K562 (cell line): ENCODE data around the gene MVP. TPM values are rescaled to one million over a fixed set of nuclear protein-coding genes. Genes with fewer than 3 reads are reported as not detected.

Source experiments
- ATAC-seq: fragments of 200-7000 bp; cut with Tn5 transposase; 3 replicates; pipeline ENCODE4 v1.9.1; 2020; ENCODE audit warnings: moderate library complexity
- BruUV-seq: library from RNA; stranded (reverse); fragments of 400-500 nt; replicated peaks from 2 replicates; lab custom pipeline; 2021; lab: Mats Ljungman, UMichigan
- CTCF ChIA-PET: fragments of 300-600 bp; formaldehyde crosslinking; extraction: SDS; loops from one replicate; lab custom pipeline; 2021; ENCODE audit warnings: low intra/inter-chr PET ratio; lab: Yijun Ruan, JAX
- POLR2A ChIA-PET: fragments of 300-600, 350-650 bp; sonication (Branson Sonifier 250); formaldehyde crosslinking; extraction: SDS; loops from one replicate; lab custom pipeline; 2021; ENCODE audit warnings: antibody characterized with exemption, inconsistent platforms; lab: Yijun Ruan, JAX
- DNase-seq, 4 experiments: peaks; one replicate each; pipeline versions ENCODE4 v3.0.0 to v3.0.0-alpha.2; 2011 to 2018; ENCODE audit warnings: low spot score in 3 of 4, mixed read lengths in 3 of 4; ENCODE audit errors: extremely low read depth in 1 of 4
- FAIRE-seq: peaks from 2 replicates; lab custom pipeline; 2011; peaks lifted over from hg19 to GRCh38; lab: Jason Lieb, UNC
- H2AFZ ChIP-seq: 2 replicates; pipeline ENCODE4 v1.6.0; 2011; ENCODE audit warnings: low read depth, low read length, control low read depth, inconsistent platforms
- H3K27ac ChIP-seq: fragments of 200-600 bp; 3 replicates; pipeline ENCODE4 v1.8.0; 2011; ENCODE audit warnings: low read depth, mild to moderate bottlenecking, control low read depth, inconsistent platforms, low read length, moderate library complexity, mixed read lengths; ENCODE audit errors: extremely low read depth
- H3K27me3 ChIP-seq, 2 experiments: fragments of 300-600 bp in 1 of 2; 2 replicates in 1 of 2; 3 replicates in 1 of 2; pipeline versions ENCODE4 v1.6.0 to v1.8.0; 2011; ENCODE audit warnings: inconsistent platforms in 2 of 2, low read length in 2 of 2, mild to moderate bottlenecking in 1 of 2, mixed read lengths in 1 of 2, moderate library complexity in 1 of 2; ENCODE audit not compliant: control insufficient read depth in 2 of 2, insufficient read depth in 2 of 2
- H3K36me3 ChIP-seq: fragments of 300-600 bp; 3 replicates; pipeline ENCODE4 v1.8.0; 2011; ENCODE audit warnings: mild to moderate bottlenecking, low read length, inconsistent platforms; ENCODE audit not compliant: control insufficient read depth, insufficient read depth
- H3K4me1 ChIP-seq, 2 experiments: fragments of 200-600 bp in 1 of 2; replicated peaks in 1 of 2; 2 replicates in 1 of 2; 3 replicates in 1 of 2; pipeline versions ENCODE4 v1.5.1 to v1.8.0; 2011; ENCODE audit warnings: inconsistent platforms in 2 of 2, low read length in 2 of 2, mild to moderate bottlenecking in 1 of 2, mixed read lengths in 1 of 2, moderate library complexity in 1 of 2; ENCODE audit not compliant: control insufficient read depth in 2 of 2, insufficient read depth in 2 of 2
- H3K4me2 ChIP-seq: 2 replicates; pipeline ENCODE4 v1.6.1; 2011; ENCODE audit warnings: low read length, control low read depth, inconsistent platforms, mixed read lengths; ENCODE audit not compliant: insufficient read depth
- H3K4me3 ChIP-seq: fragments of 200-600 bp; sonication (generic), shearing (Covaris generic); 2 replicates; pipeline ENCODE4 v1.5.1; 2016; ENCODE audit warnings: control low read depth, inconsistent platforms
- H3K79me2 ChIP-seq: fragments of 200-600 bp; 3 replicates; pipeline ENCODE4 v1.8.0; 2011; ENCODE audit warnings: low read length, inconsistent platforms; ENCODE audit not compliant: control insufficient read depth, insufficient read depth
- H3K9ac ChIP-seq, 2 experiments: 2 replicates each; pipeline versions ENCODE4 v1.6.0 to v1.6.1; 2011; ENCODE audit warnings: low read depth in 2 of 2, low read length in 2 of 2, control low read depth in 1 of 2, inconsistent platforms in 1 of 2, mild to moderate bottlenecking in 1 of 2, mixed read lengths in 1 of 2; ENCODE audit not compliant: insufficient read depth in 1 of 2
- H3K9me1 ChIP-seq: one replicate; pipeline ENCODE4 v1.6.0; 2011; ENCODE audit warnings: inconsistent platforms, mild to moderate bottlenecking, low read length, moderate library complexity; ENCODE audit not compliant: control insufficient read depth, insufficient read depth
- H3K9me3 ChIP-seq: replicated peaks from 2 replicates; pipeline ENCODE4 v1.5.1; 2011; ENCODE audit warnings: low read depth, low read length, inconsistent platforms; ENCODE audit not compliant: control insufficient read depth, insufficient read depth
- H4K20me1 ChIP-seq: replicated peaks from 2 replicates; pipeline ENCODE4 v1.6.1; 2011; ENCODE audit warnings: low read length, inconsistent platforms, mixed read lengths; ENCODE audit not compliant: control insufficient read depth, insufficient read depth
- BRCA1 ChIP-seq, 2 experiments: fragments of 450-650 bp in 1 of 2; sonication (generic) in 1 of 2; formaldehyde crosslinking in 1 of 2; IDR thresholded peaks; 2 replicates each; pipeline versions ENCODE4 v1.5.0 to v1.6.1; 2017 to 2020; ENCODE audit warnings: mild to moderate bottlenecking in 1 of 2, missing genetic modification reagents in 1 of 2
- CSDE1 ChIP-seq, 2 experiments: fragments of 450-650 bp; IDR thresholded peaks; 2 replicates each; pipeline ENCODE4 v1.6.1; 2016; ENCODE audit warnings: mild to moderate bottlenecking in 1 of 2
- KAT7 ChIP-seq: sonication (generic); formaldehyde crosslinking; IDR thresholded peaks from 2 replicates; pipeline ENCODE4 v1.8.0; 2022; ENCODE audit warnings: missing genetic modification reagents, mild to moderate bottlenecking, borderline replicate concordance
- RBM25 ChIP-seq: fragments of 200-400 bp; formaldehyde crosslinking; IDR thresholded peaks from 2 replicates; pipeline ENCODE4 v1.6.1; 2018; ENCODE audit warnings: low read length, low read depth, moderate library complexity; ENCODE audit not compliant: severe bottlenecking
- SAP30 ChIP-seq: fragments of 200-600 bp; sonication (generic); IDR thresholded peaks from 2 replicates; pipeline ENCODE4 v1.6.1; 2012; ENCODE audit warnings: borderline replicate concordance, low read depth, mild to moderate bottlenecking, moderate library complexity, low read length, control low read depth, inconsistent platforms; ENCODE audit not compliant: insufficient read depth, poor library complexity, severe bottlenecking
- WGBS: fragments of 100-300 bp; shearing (Covaris generic); methylation state at CpG from one replicate; pipeline ENCODE4 v1.1.6; 2016; ENCODE audit warnings: low coverage, mixed read lengths; ENCODE audit not compliant: insufficient coverage; ENCODE audit errors: missing lambda C conversion rate; 5-methylcytosine and 5-hydroxymethylcytosine counted together
- in situ Hi-C: fragments of 300-500 bp; cut with MboI; formaldehyde crosslinking; loops from 4 replicates; pipeline ENCODE4 v1.15.0; 2018; ENCODE audit warnings: inconsistent platforms, mixed read lengths
- intact Hi-C: fragments of 100-400 bp; cut with micrococcal nuclease; formaldehyde crosslinking; loops from 2 replicates; pipeline ENCODE4 v1.14.2; 2022
- polyA plus RNA-seq, 8 experiments: library from polyadenylated mRNA; depleted of rRNA in 4 of 8; stranded (reverse) in 5 of 8; unstranded in 3 of 8; fragments of >200 nt; fragmentation: Nextera tagmentation in 2 of 8; fragmentation: Illumina TruSeq in 1 of 8; extraction: Ambion mirVana in 2 of 8; extraction: Trizol in 1 of 8; gene quantifications; 2 replicates each; pipeline versions ENCODE4 v1.2.1 to v1.2.3, GENCODE V29; 2011 to 2014; ENCODE audit warnings: inconsistent platforms in 1 of 8, missing spikeins in 1 of 8
- total RNA-seq, 7 experiments: library from RNA; depleted of rRNA in 6 of 7; stranded (reverse); fragments of >200 nt in 6 of 7; fragmentation: Illumina TruSeq in 2 of 7; extraction: Trizol in 2 of 7; gene quantifications; 2 replicates each; pipeline versions ENCODE4 v1.2.1 to v1.2.3, GENCODE V29; 2011 to 2021; ENCODE audit warnings: low replicate concordance in 1 of 7
- TF ChIP-seq, protein P1 (sequence below): sonication (generic); formaldehyde crosslinking; IDR thresholded peaks from 2 replicates; pipeline ENCODE4 v1.8.1; 2023; ENCODE audit warnings: missing genetic modification reagents, mild to moderate bottlenecking, borderline replicate concordance
- TF ChIP-seq, protein P2 (sequence below): conservative IDR thresholded peaks from 2 replicates; pipeline ENCODE4 v1.6.1; 2011; ENCODE audit warnings: low read depth, mild to moderate bottlenecking, low read length; ENCODE audit not compliant: control insufficient read depth
- TF ChIP-seq, protein P3 (sequence below): fragments of 450-650 bp; IDR thresholded peaks from 2 replicates; pipeline ENCODE4 v1.7.0; 2016; ENCODE audit warnings: borderline replicate concordance

MVP gene
- total and polyA plus RNA-seq, 9 of the 15 experiments (the other 6 are each of a cell fraction or from before 2014, with no cell fraction given): 0.39 to 1.9 (median 0.76) TPM; not detected in 2

DNA sequence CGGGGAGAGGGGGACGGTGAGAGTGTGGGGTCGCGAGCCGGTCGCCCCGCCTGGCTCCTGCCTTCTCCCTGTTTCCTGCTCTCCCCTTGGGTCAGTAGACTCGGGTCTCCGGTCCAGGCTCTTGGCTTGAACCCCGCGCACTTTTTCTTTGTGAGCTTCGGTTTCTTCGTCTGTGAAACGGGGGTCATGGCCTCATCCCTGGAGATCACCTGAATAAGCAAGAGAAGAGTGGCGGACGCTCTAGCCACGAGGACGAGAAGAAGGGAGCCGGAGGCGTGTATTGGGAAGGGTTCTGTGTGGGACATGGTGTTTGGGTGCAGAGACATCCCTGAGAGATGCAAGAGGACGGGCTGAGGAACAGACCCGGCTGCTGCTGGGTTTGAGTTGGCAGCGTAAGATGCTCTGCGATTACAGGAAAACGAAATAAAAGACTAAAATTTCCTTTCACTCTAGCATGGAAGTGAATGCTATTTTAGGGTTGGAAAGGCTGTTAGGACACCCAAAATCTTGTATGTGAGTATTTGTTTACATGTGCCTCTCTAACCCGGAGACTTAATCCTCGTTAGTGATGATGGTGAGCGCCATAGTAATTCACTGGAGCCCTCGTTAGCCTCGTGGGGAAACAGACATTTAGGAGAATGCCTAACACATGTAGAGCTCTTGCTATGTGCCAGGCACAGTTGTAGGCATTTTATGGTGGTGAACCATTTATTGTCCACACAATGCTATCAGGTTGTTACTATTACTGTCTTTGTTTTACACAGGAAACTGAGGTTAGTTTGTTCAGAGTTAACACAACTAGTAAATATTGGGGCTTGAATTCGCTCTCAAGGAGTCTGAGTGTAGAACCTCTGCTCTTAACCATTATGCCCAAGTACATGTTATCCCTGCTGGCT lies 29.1 kb upstream of the MVP start:
- ChIA-PET POLR2A (interaction anchor here (0.6 to 7.1 kb wide), 9 partner anchors 11 to 182 kb away, joined by 3 to 114 read pairs (median 4); partner anchors contain the start of genes MAZ, TAOK2 and ZG16), CTCF (interaction anchor here (1.2 kb wide), 1 partner anchor 62 kb away, joined by 3 read pairs; no protein-coding TSS in a partner anchor)
- BruUV-seq: TSS peak; percentile 64
- H3K27ac ChIP-seq: peak overlapping the region; percentile 83
- H3K9me1 ChIP-seq: no peaks in the 10 kb centered on the region
- peaks cover 14 to 17% of the 10 kb centered on the region in 2 experiments for H3K4me1 ChIP-seq
- H3K79me2 ChIP-seq: peaks cover 65% of the 10 kb centered on the region
- FAIRE-seq (no peak), ATAC-seq (peak; percentile 43), DNase-seq (peak in 1 of 4 experiments; percentile 30)
- 0% methylated on average over 20 of the region's 31 CpGs for WGBS
- H3K4me2 ChIP-seq: peak overlapping the region; percentile 93
- H3K9ac ChIP-seq: peak overlapping the region; percentile 90 to 96
- intact Hi-C loops (loop anchor here (1.0 kb wide), 1 partner anchor 14 kb away; no protein-coding TSS in a partner anchor), in situ Hi-C loops (no loop called here)
- peak overlapping the region; percentile 87 for H2AFZ ChIP-seq
- peaks cover 44% of the 10 kb centered on the region for H3K36me3 ChIP-seq
- H4K20me1 ChIP-seq: peaks cover 10% of the 10 kb centered on the region; the same call in 1 of the 2 replicates
- H3K27me3 ChIP-seq: no peaks in the 10 kb centered on the region
- peak overlapping the region; percentile 89 for H3K4me3 ChIP-seq
- no peaks in the 10 kb centered on the region for H3K9me3 ChIP-seq
- TF ChIP-seq, protein P1, sequence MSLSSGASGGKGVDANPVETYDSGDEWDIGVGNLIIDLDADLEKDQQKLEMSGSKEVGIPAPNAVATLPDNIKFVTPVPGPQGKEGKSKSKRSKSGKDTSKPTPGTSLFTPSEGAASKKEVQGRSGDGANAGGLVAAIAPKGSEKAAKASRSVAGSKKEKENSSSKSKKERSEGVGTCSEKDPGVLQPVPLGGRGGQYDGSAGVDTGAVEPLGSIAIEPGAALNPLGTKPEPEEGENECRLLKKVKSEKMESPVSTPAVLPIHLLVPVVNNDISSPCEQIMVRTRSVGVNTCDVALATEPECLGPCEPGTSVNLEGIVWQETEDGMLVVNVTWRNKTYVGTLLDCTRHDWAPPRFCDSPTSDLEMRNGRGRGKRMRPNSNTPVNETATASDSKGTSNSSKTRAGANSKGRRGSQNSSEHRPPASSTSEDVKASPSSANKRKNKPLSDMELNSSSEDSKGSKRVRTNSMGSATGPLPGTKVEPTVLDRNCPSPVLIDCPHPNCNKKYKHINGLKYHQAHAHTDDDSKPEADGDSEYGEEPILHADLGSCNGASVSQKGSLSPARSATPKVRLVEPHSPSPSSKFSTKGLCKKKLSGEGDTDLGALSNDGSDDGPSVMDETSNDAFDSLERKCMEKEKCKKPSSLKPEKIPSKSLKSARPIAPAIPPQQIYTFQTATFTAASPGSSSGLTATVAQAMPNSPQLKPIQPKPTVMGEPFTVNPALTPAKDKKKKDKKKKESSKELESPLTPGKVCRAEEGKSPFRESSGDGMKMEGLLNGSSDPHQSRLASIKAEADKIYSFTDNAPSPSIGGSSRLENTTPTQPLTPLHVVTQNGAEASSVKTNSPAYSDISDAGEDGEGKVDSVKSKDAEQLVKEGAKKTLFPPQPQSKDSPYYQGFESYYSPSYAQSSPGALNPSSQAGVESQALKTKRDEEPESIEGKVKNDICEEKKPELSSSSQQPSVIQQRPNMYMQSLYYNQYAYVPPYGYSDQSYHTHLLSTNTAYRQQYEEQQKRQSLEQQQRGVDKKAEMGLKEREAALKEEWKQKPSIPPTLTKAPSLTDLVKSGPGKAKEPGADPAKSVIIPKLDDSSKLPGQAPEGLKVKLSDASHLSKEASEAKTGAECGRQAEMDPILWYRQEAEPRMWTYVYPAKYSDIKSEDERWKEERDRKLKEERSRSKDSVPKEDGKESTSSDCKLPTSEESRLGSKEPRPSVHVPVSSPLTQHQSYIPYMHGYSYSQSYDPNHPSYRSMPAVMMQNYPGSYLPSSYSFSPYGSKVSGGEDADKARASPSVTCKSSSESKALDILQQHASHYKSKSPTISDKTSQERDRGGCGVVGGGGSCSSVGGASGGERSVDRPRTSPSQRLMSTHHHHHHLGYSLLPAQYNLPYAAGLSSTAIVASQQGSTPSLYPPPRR (CRISPR knock-in tag): peak; percentile 32; the same call in 1 of the 2 replicates
- TF ChIP-seq SAP30 (peak; percentile 10), KAT7 (CRISPR knock-in tag) (peak; percentile 77; the same call in 1 of the 2 replicates), BRCA1 (IDR thresholded peaks at IDR 0.05) (no peak), BRCA1 (CRISPR knock-in tag; IDR thresholded peaks at IDR 0.05) (0 out of 2 replicates have a peak, but pooled peaks have one; percentile 72), RBM25 (peak; percentile 4), CSDE1 (IDR thresholded peaks at IDR 0.05) (0 out of 4 replicates have a peak, but pooled peaks of 1 of the 2 experiments have one; percentile 13)
- TF ChIP-seq, protein P2, sequence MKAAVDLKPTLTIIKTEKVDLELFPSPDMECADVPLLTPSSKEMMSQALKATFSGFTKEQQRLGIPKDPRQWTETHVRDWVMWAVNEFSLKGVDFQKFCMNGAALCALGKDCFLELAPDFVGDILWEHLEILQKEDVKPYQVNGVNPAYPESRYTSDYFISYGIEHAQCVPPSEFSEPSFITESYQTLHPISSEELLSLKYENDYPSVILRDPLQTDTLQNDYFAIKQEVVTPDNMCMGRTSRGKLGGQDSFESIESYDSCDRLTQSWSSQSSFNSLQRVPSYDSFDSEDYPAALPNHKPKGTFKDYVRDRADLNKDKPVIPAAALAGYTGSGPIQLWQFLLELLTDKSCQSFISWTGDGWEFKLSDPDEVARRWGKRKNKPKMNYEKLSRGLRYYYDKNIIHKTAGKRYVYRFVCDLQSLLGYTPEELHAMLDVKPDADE: peak; percentile 10; the same call in 1 of the 2 replicates
- TF ChIP-seq, protein P3, sequence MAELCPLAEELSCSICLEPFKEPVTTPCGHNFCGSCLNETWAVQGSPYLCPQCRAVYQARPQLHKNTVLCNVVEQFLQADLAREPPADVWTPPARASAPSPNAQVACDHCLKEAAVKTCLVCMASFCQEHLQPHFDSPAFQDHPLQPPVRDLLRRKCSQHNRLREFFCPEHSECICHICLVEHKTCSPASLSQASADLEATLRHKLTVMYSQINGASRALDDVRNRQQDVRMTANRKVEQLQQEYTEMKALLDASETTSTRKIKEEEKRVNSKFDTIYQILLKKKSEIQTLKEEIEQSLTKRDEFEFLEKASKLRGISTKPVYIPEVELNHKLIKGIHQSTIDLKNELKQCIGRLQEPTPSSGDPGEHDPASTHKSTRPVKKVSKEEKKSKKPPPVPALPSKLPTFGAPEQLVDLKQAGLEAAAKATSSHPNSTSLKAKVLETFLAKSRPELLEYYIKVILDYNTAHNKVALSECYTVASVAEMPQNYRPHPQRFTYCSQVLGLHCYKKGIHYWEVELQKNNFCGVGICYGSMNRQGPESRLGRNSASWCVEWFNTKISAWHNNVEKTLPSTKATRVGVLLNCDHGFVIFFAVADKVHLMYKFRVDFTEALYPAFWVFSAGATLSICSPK: 0 out of 2 replicates have a peak, but pooled peaks have one; percentile 29
